Measurements from ENCODE around the gene PITRM1.

PITRM1 gene

DNA sequence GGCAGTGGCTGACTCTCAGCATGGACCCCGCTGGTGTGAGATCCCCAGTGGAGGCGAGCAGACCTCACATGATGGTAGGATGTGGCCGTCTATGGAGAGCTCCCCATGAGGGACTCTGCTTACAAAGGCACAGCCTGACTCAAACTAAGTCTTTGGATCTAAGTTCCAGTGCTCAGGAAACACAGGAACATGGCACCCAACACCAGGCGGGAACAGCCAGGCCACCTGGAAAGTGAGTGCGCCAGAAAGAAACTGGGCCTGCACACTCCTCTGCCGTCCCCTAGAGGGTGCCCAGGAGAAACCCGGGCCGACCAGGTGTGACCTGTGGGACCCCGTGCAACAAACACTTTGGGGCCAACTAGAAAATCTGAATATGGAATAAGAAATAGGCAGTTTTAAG lies 10.0 kb downstream of the PITRM1 start:
- no peak for DNase-seq

DNA sequence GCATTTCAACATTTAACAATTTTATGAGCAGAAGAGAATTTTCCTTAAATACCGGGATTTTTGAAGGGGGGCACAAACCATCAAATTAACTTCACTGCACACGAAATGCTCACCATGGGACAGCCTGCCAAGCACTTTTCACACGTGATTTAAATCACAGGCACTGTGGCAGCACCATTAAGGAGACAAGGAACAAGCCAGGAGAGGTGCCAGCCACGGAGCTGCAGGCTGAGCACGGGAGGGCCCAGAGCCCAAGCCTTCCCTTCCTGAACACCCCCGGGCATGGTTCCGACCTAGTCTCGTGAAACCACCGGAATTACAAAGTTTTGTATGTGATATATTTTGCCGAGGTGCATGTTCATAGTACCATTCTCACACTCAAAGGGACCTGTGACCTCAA lies 13.4 kb downstream of the PITRM1 start:
- no peak for DNase-seq

DNA sequence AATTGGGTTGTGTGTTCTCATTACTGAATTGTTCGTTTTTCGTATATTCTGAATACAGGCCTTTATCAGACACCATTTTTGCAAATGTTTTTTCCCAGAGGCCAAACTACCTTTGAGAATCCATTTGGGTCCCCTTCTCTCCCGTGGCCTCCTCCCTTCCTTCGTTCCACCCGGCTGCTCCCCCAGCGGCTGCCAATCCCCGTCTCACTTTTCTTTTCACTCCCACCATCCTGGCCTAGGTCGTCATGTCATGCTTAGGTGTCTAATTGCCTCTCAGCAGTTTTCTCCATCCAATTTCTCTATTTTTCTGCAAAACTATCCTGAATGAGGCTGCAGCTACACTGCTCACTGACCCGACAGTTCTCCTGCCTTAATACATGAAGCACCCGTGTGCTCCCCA lies 17.9 kb downstream of the PITRM1 start:
- no peak for DNase-seq

DNA sequence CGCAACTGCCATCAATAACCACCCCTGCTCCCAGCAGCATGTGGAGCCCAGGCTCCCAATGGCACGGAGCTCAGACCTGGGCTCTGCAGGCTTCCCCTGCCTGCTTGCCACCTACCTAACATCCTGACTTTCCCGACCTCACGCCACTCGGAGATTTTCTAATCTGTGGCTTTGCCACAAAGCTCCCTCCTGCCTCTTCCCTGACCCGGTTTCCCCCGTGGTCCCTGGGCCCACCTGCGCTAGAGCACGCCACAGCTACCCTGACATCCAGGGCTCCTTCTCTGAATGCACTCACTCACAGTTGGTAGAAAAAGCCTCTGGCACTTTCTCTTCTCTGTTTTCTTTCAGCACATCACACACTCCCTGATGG lies 20.0 kb downstream of the PITRM1 start:
- DNase-seq, result no peak

DNA sequence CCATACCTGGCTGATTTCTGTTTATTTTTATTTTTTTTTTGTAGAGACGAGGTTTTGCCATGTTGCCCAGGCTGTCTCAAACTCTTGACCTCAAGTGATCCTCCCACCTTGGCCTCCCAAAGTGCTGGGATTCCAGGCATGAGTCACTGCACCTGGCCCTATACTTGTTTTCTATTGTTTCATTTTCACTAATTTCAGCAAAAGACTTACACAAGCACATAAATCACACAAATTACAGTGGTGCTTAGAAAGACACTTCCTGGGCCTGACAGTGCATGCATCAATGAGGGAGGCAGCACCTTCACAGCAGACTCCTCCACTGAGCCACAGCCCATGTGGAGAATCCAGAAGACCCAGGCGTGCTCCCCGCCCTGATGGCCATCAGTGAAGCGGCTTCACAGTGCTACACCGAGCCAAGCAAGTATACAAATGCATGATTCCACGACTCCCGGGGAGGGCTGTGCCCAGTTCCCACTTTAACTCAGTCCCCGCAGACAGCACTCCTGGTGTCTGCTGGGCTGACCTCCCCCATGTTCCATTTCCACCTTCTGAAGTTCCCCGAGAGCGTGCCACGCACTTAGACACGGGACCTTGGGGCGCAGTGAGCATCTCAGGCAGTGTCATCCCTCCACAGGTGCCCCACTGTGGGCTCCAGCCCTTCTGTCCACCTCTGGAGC lies 20.6 kb downstream of the PITRM1 start:
- DNase-seq, result no peak

DNA sequence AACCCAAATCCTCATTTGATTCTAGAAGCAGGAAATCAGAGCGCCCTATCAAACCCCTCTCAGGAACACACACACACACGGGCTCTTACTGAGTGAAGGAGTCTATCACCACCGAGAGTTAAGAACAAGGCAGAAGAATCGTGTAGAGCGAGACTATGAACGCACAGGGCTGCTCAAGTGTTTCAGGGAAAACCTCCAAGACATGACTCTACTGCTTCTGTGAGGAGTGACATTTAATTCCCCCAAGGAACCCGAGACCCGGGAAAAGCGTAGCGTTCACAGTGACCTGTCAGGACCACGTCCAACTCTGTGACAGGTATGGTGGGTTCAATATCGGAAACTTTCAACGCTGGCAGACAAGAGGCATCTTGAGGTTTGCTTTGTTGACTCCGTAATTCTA lies 21.6 kb downstream of the PITRM1 start:
- DNase-seq, result no peak

DNA sequence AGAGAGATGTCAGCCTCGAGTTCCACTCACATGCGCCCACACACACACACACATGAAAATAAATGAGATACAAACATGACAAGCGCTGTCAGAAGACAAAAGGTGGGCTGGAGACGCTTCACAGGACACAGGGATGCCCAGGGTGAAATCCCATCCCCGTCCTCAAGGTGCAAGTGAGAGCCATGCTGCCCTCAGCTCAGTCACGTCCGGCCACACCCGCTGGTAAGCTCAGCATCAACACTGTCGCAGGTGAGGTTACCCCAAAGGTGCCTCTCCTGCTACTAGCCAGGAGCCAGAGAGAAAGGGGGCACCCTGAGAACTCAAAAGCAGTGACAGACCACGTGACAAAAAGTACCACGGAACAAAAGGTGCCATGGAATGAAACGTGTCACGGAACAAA lies 22.2 kb downstream of the PITRM1 start:
- no peak for DNase-seq

DNA sequence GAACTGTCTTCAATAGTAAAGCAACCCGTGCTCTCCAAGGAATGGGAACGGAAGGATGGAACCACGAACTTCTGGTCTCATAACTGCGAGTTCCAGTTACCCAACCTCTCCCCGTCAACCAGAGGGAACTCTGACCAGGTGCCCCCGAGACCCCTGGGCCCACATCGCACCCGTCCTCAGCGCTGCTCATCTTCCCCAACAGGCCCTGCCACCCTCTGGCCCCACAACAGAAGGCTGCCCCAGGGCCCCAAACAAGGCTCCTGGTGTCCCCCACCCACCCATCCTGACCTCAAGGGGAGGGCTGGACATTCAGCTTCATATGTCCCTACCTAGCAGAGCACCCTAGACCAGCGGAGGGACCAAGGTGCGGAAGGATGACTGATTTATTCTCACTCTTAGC lies 22.7 kb downstream of the PITRM1 start:
- no peak for DNase-seq

DNA sequence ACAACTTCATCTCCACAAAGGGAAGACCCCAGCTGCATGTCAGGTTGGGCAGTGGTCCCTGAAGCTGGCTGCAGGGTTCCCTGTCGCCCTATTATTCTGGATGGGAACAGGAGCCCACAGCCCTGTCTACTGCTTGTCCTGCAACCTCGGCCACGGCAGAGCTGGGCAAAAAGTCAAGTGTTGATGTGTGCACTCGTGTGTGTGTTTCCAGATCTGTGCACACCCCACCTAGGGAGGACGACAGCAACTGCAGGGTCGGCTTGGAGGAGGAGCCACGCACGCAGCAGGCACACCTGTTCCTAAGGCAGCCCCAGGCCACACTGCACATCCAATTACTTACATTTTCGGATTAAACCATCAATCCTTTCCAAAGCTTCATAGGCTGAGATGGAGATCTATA lies 23.6 kb downstream of the PITRM1 start:
- DNase-seq, result no peak

DNA sequence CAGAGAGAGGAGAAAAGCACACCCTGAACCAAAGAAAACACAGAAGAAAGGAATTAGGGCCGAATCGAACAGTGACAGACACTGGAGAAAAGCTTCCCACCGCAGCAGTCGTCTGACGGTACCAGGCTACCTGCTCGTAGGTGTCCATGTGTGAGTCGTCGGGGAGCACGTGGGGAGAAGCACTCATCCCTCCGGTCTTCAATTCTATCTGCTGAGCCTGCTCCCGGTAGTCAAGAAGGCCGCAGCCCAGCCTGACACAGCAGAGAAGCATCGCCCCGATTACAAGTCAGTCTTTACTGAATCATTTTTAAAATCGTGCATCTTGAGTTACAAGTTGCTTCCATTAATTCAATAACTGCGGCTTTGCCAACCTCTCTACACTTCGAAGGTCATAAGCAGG lies 24.5 kb downstream of the PITRM1 start:
- no peak for DNase-seq

DNA sequence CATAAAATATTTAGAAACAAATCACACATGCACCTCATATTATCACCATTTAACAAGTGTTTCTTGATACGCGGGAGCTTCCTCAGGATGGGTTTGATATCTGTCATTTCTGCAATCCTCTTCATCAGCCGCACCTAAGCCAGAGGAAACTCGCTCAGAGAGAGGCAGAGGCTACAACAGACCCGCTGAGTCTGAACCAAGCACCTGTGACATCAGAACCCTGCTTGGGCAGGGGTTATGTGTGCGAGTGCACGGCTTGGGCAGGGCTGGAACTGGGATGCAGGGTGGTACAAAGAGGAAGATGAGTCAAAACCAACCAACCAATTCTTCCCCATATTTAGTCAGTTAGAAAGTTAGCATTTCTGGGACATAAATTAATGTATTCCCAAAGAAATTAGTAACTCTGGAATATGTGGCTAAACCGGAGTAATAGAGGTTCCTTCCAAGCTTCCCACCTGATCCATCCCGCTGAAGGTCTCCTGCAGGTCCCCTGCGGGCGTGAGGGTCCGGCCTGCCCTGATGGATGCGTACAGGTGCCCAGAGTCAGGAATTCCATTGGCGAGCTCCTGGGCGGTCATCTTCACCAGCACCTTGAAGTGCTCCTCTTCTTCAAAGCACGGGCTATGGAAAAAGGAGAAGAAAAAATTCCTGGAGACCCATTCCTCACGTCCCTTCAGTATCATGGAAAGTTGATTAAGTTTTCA lies 25.3 kb downstream of the PITRM1 start:
- DNase-seq, result no peak

DNA sequence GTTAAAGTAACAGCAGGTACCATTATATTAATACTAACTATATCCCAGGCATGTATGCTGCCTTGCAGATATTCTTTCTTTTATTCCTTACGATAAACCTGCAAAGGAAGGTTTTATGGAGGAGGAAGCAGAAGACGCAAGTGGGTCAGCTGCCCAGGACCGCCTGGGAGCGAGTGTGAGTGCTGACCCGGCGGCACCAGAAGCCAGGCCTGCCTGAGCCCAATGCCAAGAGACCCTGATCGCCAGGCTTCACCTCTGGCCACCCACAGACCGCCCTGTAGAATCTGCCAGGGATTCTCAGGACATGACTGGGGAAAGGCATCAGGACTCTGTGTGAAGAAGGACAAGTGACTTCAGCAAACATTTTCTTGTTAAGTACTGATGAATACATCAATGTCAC lies 26.3 kb downstream of the PITRM1 start:
- DNase-seq, result no peak

DNA sequence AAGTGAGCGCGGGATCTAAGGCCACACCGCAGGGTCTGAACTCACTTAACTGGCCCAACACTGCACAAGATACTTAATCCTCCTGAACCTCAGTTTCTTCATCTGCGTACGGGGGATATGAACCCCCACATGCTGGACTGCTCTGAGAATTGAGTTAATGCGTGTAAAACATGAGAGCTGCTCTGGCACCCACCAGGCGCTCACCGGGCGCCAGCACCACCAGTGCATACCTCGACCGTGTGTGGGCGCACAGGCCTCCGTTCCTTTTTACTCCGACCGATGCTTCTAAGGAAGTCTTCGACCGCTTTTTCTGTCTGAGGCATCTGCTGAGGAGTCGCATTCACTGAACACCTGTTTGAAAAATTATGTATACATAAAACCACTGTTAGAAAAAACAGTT lies 27.2 kb downstream of the PITRM1 start:
- no peak for DNase-seq

DNA sequence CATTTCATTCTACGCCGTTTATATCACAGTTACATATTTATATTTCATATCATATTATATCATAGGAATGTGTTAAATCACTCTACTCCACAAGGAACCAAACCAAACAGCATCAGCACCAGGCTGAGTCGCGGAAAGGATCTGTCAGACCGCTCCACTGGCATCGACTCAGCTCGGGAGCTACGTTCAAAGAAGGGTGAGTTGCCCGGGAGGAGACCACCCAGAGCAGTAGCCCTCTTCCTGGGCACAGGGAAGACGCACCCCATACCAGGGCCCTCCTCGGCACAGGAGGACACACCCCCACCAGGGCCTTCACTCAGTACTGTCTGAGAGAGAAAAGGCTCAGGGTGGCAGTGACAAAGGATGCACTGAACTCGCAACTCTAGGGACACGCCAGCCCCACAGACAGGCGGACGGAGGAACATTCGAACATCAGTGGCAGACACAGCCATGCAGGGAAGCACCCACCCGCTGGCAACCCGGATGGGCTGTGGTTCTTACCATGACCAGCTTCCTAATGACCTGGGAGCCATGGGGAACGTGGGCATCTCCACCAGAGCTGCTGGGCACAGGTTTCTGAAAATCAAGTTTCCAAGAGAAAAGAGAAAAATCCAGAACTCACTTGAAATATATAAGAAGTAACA lies 28.7 kb downstream of the PITRM1 start:
- DNase-seq, result no peak

DNA sequence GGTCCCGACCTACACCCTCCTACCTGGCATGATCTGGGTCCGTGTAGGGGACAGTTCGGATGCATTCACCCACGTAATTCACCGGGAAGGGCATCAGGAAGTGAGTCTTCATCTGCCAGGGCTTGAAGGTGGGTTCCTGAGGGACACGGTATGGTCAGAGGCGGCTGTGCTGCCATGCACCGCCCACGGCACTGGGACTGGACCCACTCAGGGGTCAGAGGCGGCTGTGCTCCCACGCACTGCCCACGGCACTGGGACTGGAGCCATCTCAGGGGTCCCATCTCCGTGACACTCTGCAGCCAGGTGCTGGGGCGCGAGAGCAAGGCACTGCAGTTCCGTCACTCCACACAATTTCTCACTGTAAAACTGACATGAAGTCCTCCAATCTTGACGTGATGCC lies 29.2 kb downstream of the PITRM1 start:
- no peak for DNase-seq

DNA sequence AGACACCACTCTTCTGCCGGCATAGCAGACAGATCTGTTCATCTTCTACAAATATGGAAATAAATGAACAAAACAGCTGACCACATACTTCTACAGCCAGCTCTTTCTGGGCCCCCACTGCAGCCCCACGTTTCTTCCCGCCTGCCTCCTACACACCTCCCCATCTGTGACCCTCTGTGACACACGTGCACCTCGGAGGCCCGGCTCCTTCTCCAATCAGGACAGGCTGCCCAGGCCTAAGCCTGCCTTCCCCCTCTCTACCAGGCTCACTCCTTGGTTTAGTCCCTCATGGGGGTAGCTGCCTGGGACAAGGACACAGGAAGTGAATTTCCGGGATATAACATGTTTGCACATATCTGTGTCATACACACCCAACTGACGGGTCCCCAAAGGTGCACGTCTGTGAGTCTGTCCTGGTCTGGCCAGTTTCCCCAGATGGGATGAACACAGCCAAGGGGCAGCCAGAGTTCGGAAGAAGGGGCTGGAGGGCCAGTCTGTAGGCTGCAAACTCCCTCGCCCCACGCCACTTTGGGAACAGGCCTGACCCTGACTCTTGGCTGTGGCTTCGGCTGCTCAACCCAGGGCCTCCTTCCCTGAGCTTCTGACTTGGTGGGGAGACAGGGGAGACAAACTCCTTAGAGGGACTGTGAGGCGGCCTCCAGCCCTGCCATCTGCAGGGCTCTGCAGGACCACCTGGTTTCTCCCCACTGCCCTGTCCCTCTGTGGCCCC lies 30.3 kb downstream of the PITRM1 start:
- no peak for DNase-seq

DNA sequence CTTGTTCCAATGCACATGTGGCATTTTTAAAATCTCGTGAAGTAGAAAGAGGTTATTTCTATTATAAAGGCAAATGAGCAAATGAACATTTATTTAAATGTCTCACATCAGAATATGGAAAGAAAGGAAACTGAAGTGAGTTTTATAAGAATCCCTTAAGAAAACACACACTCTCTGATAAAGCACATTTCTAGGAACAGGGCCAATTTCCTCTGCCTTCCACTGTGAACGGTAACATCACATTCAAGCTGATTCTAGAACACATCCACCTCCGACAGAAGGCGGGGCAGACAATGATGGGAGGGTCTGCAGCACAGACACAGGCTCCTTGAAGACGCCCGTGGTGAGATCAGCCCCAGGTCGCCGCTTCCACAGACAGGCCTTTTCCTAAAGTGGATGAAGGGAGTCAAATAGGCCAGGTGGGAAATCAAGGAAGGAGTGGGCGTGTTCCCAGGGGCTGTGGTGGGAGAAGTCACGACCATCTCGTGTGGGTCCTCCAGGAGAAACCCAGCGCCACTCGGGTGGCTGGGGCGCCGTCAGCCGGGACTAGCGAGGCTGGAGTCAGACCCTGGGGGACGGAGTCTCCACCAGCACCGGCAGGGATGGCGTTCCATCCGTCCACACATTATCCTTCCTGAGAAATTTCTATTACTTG lies 31.1 kb downstream of the PITRM1 start:
- DNase-seq, result no peak

DNA sequence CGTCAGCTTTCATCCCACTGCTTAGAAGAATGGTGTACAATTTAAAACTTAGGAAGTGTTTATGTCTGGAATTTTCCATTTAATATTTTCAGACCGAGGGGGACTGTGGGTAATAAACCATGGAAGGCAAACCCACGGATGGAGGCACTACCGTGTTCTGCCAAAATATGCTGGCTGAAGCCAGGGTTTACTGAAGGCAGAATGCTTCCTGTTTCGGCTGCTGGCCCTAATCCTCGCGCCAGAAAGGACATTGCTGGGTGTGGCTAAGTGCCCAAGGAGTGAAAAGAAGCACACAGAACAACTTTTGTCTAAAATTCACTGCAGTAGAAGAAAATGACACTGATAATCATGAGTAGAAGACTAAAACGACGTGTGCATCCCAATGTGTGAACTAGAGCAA lies 32.3 kb downstream of the PITRM1 start:
- no peak for DNase-seq

DNA sequence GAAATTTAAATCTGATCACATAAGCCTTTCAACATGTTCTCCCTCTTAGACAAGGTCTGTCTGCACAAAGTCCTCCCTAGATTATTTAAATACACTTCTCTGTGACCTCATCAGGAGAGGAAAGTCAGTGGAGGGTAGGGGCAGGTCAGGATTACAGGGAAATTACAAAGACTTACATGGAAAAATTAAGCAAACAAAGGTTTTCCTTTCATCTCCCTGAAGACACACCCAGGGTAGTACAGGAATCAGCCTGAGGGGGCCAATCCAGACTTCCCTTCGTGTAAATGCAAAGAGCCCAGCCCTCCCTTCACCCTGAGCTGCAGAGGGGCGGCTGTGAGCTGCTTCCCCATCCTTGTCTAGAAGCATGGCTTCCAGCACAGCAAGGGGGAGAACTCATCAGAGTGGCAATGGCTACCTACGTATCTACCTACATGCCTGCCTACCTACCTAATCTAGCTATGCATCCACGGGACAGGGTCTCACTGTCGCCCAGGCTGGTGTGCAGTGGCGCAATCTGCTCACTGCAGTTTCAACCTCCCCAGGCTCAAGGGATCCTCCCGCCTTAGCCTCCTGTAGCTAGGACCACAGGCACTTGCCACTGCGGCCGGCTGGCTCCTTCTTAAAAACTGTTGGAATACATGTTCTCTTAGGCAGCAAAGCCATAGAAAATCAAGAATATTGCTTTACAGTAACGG lies 33.2 kb downstream of the PITRM1 start:
- DNase-seq, result no peak

DNA sequence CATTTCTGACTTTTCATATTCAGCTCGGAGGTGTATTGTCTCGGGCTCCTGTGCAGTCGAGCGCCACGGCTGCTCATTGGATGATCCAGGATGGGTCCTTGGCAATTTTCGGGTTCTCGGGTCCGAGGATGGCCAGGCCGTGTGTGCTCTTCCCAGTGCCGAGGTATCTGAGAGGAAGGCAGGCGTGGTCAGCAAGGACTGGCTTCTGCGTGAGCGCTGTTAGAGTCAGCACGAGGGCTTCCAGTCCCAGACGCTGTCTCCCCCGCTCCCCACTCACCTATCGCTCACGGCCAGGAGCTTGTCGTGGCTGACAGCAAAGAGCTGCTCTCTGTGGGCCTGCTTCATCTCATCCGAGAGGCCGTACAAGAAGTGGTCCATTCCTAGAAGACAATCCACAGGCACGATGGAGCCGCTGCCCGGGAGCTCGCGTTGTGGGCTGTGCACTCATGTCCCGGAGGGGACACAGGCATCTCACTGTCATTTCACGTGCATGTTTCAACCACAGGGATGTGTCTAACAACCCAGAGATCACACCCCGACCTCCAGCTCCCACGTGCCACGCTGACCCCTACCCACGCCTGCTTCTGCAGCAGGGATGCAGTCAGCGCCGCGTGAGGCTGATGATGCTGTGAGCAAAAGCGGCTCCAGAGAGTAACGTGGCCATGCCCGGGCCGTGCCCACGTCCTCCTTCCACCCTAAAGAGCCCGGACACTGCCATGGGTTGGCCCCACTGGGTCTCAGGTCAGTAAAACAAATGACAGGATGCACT lies 34.4 kb downstream of the PITRM1 start:
- DNase-seq, result no peak

DNA sequence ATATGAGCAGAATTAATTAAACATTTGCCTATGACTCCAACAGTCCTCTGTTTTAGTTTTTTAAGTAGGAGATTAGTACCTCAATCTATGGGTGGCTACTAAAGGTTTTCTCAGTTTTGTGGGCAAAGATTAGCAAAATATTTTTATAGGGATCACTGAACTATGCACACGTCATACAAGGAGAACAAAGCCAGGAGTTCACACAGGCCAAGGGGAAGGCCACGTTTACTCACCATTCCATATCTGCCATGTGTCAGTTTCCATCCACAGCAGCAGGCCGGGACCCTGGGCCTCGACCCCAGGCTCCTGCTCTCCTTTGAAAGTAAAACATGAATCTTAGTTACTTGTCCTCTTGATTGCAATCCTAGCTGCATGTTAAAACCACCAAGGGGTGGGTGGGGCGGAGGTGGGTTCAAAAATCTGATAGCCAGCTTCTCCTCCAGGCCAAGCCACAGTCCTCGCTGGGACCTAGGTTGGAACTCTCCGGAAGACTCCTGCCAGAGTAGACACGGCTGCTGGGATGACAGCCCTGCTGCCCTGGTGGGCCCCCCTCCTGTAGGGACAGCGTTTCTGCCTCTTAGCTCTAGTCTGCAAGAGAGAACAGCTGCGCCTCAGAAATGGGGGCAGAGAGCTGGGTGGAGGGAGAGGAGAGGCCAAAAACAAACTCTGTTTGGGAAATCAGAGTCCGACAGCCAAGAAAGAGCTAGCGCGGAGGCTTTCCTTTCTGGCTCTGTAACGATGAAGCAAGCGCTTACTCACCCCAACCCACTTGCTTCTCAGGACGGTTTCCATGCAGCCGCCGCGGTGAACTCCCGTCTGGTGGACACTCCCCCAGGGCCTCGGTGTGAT lies 35.6 kb downstream of the PITRM1 start:
- DNase-seq, result no peak
